Measurements from ENCODE around the gene ATXN7L3B. TPM values are rescaled to one million over a fixed set of nuclear protein-coding genes. Genes with fewer than 3 reads are reported as not detected.
"Not testable (repeated sequence)": the region's sequence is repeated elsewhere in the genome, so short reads cannot be mapped to it uniquely, and the experiment has no call there.

Gene ATXN7L3B, protein sequence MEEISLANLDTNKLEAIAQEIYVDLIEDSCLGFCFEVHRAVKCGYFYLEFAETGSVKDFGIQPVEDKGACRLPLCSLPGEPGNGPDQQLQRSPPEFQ
- total RNA-seq, result 49.9 TPM

DNA sequence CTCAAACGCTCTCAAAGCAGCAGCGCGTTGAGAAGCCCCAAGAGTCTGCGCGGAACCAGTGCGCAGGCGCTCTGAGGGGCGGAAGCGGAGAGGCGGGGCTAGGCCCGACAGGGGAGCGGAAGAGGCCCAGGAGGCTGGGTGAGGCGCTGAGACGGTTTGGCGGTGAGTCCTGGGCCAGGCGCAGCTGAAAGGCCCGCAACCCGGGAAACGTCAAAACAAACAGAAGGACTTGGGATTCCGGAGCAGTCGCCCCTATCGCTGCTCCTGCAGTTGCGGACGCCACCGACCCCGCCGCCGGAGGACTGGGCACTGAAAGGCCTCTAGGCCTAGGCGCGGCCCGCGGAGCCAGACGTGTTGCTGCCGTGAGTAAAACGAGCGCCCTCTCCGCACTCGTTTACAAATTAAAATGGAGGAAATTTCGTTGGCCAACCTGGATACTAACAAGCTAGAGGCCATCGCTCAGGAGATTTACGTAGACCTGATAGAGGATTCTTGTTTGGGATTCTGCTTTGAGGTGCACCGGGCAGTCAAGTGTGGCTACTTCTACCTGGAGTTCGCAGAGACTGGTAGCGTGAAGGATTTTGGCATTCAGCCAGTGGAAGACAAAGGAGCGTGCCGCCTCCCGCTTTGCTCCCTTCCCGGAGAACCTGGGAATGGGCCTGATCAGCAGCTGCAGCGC is at the start of gene ATXN7L3B:
Gene ATXN7L3B, plus strand, starts transcription at position 129 of the 679 bp plus-strand sequence. Its CDS starts 278 bp downstream, at position 407.
- DNase-seq, result peak; percentile 98

DNA sequence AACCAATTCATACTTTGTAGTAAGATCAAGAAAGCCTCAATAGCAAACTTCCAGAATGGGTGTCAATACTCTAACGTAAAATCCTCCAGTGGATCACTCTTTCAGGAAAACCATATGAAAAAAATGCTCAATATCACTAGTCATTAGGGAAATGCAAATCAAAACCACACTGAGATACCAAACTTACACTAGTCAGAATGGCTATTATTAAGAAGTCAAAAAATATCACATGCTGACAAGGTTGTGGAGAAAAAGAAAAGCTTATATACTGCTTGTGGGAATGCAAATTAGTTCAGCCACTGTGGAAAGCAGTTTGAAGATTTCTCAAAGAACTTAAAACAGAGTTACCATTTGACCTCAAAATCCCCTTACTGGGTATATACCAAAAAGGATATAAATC is 49.5 kb upstream of the ATXN7L3B start:
- no peak for DNase-seq

DNA sequence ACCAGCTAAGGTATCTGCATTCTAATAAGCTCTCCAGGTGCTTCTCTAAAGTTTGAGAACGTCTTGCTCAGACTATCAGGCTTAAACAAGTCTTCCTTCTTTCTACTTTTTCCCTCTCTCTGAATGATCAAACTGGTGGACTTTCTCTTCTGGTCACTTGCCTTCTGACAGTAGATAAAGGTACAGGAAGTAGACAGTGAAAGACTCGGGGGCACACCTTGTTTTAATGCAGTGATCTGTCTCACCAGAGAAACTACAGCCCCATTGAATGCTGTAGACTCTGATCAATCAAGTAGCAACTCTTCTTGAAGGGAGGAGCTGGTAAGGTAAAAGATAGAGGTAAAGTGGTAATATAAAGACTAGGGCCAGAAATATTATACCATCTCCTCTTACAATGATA is 48.1 kb upstream of the ATXN7L3B start:
- DNase-seq, result no peak

DNA sequence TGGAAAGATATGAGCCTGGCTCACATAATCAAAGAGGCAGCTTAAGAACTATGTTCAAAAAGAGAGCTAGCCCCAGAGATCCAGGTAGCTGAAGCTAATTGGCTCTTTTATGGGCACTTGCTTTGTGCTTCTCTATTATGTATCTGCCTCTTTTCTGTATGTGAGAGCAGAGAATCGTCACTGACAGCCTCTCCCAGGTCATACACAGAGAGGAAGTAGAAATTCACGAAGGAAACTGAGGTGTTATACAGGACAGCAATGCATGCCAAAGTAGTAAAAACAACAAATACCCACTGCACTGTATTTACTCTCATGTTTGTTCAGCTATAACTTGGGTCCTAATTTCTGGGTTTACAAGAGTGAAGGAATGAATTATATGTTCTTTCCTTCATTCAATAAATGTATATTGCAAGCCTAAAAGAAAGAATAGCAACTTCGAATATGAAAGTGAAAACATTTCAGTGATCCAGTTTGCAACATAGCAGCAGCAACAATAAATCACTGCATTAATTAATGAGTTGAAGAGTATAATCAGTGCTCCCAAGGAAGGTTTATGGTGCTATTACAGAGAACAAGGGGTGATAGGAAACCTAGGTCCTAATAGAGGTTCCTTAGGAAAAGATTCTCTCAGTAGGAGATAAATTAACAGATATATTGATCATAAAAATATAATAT is 47.1 kb upstream of the ATXN7L3B start:
- no peak for DNase-seq

DNA sequence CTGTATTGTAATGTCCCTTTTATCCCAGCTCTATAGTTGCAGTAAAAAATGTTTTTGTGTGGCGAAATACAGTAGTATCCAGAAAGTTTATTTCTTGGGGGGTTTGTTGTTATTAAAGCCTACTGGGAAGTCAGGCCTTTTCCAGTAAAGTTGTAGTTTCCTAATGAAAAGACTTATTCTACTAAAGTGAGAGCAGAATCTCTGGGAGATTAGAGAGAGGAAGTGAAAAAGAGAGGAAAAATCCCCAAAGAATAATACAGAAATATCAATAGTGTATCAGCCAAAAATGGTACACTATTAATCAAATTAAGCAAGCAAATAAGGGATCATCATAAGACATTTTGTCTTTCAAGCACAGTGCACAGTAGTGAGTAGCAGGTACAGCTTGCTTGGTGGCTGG is 46.3 kb upstream of the ATXN7L3B start:
- DNase-seq, result no peak

DNA sequence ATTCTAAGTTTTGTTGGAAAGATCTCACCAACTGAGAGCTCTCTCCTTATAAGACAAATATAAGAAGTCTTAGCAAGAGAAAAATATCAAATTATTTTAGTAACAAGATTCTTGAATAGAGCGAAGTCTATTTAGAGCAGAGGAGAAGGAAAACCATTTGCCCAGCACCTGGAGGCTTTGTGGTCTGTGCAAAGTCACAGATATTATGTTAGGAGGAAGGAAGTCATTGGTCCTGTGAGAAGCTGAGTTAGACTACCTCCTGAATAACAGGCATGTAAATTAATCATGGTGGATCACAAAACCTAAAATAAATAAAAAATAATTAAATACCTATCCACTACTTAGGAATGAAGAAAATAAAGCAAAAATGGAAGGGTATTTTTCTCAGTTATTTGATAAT is 38.4 kb upstream of the ATXN7L3B start:
- DNase-seq, result no peak

DNA sequence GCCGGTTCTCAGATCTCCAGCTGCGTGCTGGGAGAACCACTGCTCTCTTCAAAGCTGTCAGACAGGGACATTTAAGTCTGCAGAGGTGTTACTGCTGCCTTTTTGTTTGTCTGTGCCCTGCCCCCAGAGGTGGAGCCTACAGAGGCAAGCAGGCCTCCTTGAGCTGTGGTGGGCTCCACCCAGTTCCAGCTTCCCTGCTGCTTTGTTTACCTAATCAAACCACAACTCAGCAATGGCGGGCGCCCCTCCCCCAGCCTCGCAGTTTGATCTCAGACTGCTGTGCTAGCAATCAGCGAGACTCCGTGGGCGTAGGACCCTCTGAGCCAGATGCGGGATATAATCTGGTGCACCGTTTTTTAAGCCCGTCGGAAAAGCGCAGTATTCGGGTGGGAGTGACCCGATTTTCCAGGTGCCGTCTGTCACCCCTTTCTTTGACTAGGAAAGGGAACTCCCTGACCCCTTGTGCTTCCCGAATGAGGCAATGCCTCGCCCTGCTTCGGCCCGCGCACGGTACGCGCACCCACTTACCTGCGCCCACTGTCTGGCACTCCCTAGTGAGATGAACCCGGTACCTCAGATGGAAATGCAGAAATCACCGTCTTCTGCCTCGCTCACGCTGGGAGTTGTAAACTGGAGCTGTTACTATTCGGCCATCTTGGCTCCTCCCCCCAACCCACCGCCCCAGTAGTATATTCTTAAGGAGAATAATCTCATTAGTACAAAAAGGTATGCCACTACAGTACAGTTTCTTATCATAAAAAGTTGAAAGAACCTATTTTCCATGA is 28.6 kb upstream of the ATXN7L3B start:
- not testable (repeated sequence) for DNase-seq

DNA sequence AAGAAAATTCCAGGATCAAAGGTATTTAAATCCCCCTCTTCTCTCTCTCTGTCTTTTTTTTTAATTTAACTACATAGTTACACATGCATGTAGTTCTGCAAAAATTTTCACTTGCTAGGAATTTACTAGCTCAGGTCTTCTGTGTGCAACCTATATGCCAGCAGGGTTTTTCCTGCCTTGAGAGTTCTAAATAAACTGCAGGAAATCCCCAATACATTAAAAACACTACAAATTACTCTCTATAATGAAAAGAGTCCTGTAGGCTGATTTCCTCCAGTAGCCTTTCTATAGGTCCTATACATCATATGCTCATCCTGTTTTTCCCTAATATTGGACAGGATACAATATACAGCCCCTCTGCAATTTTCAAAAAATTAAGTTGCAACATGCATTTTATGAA is 27.7 kb upstream of the ATXN7L3B start:
- no peak for DNase-seq

DNA sequence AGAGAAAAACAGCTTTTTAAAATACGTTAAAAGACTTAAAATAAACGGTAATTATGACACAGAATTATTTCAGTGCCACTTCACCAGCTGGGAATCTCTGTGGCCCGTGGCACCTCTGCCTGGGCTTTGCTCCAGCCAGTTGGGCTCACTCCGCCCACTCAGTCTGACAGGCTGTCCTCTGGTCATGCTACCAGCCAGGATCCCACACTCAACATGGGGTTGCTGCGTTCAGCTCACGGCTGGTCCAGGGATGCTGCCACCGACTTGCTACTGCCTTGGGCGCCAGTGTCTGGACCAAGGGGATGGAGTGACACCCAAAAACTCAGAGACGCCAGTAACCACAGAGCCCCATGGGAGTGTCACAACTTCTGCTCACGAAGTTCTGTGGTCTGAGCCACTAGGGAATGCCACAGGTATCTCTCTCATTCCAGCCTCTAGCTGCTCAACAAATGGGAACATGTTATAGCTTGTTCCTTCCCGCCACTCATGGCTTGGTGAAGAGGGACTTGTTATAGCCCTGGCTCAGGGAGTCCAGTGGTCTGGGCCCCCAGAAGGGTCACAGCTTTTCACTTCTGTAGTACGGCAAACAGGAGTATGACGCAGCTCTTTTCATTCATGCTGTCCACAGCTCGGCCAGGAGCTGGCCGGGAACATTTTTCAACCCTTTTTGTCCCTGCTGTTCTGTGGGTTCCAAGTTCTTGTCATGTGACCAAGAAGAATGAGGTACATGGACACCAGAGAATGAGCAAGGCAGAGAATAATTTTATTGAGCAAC is 23.4 kb upstream of the ATXN7L3B start:
- DNase-seq, result no peak

DNA sequence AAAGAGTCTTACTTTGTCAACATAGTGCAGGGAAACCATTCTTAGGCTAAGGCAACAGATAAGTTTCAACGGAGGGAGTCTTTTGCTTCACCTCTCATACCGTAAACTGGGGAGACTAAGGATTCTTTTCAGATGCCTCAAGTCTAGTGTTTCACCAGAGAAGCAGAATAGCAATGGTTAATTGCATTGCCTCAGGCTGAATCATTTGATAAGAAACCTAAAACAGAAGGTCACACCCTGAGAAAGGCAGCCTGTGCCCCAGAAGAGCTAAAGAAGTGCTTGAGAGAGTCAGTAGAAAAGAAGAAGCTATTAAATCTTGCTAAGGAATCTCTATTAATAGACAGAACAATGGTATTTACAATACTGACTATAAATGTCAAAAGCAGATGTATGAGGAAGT is 21.8 kb upstream of the ATXN7L3B start:
- DNase-seq, result no peak

DNA sequence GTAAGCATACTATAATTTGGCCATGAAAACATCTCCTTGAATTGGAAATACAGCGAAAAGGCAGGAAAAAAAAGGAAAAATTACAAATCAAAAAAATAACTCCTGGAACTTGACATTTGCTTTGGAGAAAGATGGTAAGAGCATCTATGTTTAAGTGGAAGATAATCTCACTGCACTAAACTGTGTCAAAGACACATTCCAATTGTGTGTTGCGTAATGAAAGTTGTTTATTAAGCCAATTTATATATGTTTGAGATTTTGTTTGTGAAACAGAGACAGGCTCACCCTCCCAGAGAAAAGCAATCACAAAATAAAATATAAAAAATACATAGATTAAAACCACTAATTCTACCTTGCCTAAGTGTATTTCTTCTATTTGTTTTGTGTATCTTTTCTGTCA is 11.1 kb upstream of the ATXN7L3B start:
- no peak for DNase-seq

DNA sequence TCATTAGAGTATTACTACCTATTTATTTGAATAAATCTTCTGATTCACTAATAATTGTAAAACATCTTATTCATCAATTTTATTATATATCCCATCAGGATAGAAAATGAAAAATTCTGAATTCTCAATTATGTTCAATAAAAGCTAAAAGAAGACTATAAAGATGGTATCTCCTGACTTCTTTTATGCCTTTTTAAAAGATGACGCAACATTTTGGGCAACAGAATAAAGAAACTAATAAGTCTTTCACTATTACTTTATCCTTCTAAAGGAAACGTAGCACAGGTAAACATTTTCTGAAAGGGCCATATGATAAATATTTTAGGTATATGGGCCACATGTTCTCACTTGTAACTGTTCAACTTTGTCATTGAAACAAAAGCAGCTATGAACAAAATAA is 10.1 kb upstream of the ATXN7L3B start:
- no peak for DNase-seq

DNA sequence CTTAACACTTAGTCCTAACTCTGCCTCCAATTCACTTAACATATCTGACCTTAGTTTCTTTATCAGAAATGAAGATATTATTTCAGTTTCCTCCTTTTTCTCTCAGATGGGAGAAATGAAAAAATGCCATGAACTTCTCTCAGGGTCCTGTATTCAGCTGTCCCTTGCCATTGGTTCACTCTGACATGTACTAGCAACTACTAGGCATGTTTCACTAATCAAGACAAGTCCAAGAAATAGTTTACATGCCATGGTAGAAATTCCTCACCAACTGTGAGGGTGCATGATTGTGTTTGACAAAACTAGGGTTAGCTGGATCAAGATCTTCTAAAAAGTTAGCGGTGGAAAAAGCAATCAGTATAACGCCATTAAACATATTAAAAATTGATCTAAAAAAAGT is 7.0 kb upstream of the ATXN7L3B start:
- no peak for DNase-seq

DNA sequence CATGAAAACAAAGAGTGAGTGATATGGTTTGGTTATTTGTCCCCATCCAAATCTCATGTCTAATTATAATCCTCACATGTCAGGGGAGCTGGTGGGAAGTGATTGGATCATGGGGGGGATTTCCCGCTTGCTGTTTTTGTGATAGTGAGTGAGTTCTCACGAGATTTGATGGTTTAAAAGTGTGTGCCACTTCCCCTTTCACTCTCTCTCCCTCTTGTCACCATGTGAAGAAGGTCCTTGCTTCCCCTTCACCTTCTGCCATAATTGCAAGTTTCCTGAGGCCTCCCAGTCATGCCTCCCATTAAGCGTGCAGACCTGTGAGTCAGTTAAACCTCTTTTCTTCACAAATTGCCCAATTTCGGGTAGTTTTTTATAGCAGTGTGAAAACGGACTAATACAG is 2.1 kb upstream of the ATXN7L3B start:
- DNase-seq, result no peak

DNA sequence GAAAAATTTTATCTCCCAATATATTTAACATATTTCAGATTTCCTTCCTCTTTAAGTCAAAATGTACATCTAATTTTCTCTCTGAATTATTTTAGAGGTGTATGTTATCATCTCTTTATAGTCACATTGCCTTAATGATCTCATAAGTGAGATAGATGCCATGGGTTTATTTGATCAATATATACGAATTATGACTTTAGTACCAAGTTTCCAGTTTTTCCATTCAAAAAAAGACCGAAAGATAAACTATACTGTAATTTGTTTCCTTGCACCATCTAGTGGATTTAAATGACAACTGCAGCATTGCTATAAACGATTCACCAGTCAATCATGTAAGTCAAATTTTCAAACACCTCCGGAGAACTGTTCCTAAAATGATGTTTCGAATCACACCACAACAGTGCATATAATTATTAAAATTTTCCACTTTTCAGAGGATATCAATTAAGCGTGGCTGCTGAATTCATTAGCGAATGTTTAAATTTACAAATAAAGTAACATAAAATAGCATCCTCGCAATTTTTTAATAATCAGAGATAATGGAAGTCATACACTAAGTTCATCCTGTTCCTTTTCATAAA is 419 bp upstream of the ATXN7L3B start:
- peak; percentile 74 for DNase-seq

DNA sequence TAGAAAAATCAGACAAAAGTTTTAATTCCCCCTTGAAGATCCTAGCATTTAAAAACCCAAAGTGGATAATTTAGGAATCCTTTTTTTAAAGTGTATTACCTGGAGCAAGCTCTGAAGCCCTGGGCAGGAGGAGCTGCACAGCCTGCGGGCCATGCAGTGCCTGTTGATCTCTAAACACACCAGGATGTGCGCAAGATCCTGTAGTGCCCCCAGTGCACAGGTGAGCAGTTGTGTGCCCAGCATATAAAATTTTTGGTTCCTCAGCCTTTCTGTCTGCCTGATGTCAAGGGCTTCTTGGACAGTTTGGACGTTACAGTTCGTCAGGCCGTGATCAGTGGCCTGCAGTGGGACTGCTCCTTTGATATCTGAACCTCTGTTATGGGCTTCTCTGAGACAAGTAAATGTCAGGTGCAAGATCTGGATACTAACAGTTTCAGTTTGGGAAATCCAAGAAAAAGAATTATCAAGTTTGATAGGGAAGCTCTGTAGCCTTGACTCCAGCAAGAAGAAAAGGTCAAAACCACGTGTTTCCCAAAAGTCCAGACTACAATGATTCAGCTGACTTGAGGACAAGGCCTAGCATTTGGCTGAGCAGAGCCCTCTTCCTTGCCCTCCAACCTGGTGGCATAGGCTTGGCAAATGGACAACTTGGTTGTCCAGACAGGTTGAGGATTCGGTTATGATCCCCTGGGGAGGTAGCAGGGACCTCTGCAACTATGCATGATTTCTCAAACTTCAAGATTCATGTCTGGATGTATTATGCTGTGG is 1.0 kb downstream of the ATXN7L3B start:
- DNase-seq, result peak; percentile 41

DNA sequence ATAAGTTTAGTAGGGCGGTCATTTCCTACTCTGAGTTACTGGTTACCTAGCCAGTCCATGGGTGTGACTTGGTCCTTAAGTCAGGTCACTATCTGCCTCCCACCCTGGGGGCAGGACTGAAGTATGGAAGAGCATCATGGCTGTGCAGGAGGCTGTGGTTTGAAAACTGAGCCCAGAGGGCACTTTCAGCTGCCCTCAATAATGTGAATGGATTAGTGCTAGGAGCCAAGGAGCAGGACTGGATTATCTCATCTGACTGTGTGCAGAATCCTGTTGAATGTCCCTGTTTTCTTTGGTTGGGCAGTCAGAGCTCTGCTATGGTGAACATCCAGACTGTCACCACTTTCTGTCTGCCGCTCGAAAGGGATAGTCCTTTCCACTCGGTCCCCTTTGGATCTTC is 1.6 kb downstream of the ATXN7L3B start:
- no peak for DNase-seq

DNA sequence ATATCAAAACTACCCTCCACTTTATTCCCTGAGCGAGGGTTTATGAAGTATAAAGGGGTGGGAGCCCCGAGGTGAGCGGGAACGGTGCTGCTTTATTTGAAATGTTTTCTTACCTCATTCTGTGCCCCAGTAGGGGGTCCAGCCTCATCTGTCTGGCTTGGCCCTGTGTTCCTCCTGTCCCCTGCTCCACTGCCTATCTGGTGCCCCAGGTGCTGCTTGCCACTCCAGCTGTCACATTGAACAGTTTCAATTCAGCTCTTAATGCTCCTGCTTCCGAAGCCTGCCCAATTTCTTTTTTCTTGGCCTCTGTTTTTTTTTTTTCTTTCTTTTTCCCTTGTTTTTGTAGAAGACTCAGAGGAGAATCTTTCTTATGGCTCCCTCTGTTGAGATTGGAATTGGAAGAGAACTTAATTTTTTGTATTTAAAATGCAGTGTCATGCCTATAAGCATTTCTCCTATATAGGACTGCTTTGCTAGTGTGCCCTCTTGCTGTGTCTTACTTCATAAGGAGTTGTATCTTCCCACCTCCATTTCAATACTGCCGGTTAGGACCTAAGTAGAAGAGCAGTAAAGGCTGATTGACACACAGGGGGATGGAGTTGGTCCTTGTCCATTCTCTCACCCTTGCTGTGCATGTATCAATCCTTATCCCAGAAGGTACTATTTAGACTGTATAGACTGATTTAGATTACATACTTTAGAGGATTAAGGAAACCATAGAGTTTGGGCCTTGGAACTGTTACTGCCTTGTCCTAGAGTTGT is 2.3 kb downstream of the ATXN7L3B start:
- no peak for DNase-seq

DNA sequence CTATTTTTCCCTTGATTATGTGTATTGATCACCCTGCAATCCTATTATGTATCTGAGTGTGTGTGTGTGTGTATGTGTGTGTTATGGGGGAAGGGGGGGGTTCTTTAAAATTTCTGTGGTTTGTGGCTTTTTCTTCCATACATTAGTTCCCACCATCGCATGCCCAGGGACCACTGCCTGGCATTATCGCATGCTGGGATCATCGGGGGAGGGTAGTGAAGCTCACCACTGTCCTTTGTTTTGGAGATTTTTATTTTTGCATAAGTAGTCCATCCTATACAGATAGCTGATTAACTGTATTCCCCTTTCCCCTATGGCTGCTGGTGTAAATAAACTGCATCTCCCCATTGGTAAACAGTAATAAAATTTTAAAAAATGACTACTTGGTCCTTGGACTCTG is 3.4 kb downstream of the ATXN7L3B start:
- no peak for DNase-seq

DNA sequence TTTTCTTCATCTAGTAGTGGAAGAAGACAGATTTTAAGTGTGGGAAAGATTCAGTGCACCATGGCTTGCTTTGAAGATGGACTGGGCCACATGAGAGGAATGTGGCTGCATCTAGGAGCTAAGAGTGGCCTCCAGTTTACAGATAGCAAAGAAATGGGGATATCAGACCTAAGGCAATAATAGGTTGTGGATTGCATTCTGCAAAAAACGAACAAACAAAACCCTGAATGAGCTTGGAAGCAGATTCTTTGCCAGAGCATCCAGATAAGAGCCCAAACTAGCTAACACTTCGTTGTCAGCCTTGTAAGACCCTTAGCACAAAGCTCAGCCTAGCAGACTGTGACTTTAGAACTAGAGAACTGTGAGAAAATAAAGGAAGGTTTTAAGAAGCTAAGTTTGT is 9.6 kb downstream of the ATXN7L3B start:
- DNase-seq, result no peak

Data from tongue (tissue), 2 donors.